G401.6 (cell line): Measurements from ENCODE around the gene AP1S3.

Experiments
- FAIRE-seq: peaks from 2 replicates; lab custom pipeline; 2012; peaks lifted over from hg19 to GRCh38; lab: Jason Lieb, UNC

AP1S3 gene

GRCh38 chr2:223722226-223722625, 115.2 kb downstream of the AP1S3 start:
- FAIRE-seq, result no peak

- FAIRE-seq, result no peak
Observed at GRCh38 chr2:223721746-223722145, 115.6 kb downstream of the AP1S3 start.

- no peak for FAIRE-seq
Observed at GRCh38 chr2:223720367-223720766, 117.0 kb downstream of the AP1S3 start.

- FAIRE-seq, result no peak
Observed at GRCh38 chr2:223712642-223713041, 124.7 kb downstream of the AP1S3 start.

- no peak for FAIRE-seq
Observed at GRCh38 chr2:223711596-223712326, 125.6 kb downstream of the AP1S3 start.
